Measurements from ENCODE around the gene CPB1.
"Not testable (repeated sequence)": the region's sequence is repeated elsewhere in the genome, so short reads cannot be mapped to it uniquely, and the experiment has no call there.

The CPB1 gene

DNA sequence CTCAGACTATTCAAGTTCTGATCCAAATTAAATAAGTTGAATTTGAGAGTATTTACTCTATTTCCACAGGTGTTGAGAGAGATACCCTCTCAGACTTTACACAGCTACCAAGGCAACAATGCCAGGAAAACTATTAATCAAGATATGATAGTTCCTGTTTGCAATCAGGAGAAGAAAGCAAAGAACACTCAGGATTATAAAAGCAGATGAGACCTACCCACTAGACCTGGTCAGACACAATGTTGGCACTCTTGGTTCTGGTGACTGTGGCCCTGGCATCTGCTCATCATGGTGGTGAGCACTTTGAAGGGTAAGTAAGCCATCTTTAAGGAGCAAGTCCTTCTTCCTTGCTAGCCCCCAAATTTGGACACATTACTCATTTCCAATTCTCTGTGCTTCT is at the start of gene CPB1:
TSS of gene CPB1 (plus strand) at position 227 of the 400 bp plus-strand sequence. CDS start at position 240, 13 bp downstream.
- Mint-ChIP-seq H3K27ac (no peak within 1 kb of the TSS), H3K4me3 (no peak within 1 kb of the TSS), H3K4me1 (ENCODE audit: low read depth) (no peaks in the 10 kb centered on the region), H3K27me3 (peaks cover 3% of the 10 kb centered on the region), H3K36me3 (ENCODE audit: low read depth) (no peaks in the 10 kb centered on the region), H3K9me3 (no peaks in the 10 kb centered on the region)

DNA sequence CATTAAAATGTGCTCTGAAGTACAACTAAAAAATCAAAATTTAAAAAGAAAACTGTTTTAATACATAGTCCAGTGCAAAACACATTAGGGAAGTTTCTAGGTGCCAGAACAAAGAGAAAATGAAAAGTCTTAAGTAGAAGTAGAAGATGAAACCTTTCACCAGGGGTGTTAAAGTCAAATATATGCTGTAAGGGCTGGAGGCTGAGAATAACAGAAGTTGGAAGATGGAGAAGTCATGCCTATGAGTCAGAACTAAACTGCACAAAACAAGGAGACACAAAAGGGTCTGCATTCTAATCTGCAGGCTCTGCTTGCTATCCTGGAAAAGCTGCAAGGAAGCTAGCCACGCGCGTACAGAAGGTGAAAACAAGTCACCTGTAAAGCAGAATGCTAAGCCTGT is 48.7 kb upstream of the CPB1 start:
- Mint-ChIP-seq H3K4me1 (ENCODE audit: low read depth) (no peaks in the 10 kb centered on the region), H3K9me3 (no peaks in the 10 kb centered on the region), H3K36me3 (ENCODE audit: low read depth) (no peaks in the 10 kb centered on the region), H3K27me3 (no peaks in the 10 kb centered on the region), H3K4me3 (no peak overlapping the region), H3K27ac (no peak overlapping the region)

DNA sequence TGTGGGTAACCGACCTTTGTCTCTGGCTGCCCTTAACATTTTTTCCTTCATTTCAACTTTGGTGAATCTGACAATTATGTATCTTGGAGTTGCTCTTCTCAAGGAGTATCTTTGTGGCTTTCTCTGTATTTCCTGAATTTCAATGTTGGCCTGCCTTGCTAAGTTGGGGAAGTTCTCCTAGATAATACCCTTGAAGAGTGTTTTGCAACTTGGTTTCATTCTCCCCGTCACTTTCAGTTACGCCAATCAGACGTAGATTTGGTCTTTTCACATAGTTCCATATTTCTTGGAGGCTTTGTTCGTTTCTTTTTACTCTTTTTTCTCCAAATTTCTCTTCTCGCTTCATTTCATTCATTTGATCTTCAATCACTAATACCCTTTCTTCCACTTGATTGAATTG is 42.6 kb upstream of the CPB1 start:
- H3K27ac Mint-ChIP-seq; H3K36me3 Mint-ChIP-seq (ENCODE audit: low read depth); H3K4me1 Mint-ChIP-seq (ENCODE audit: low read depth); H3K27me3 Mint-ChIP-seq; H3K9me3 Mint-ChIP-seq; H3K4me3 Mint-ChIP-seq: not testable (repeated sequence)

DNA sequence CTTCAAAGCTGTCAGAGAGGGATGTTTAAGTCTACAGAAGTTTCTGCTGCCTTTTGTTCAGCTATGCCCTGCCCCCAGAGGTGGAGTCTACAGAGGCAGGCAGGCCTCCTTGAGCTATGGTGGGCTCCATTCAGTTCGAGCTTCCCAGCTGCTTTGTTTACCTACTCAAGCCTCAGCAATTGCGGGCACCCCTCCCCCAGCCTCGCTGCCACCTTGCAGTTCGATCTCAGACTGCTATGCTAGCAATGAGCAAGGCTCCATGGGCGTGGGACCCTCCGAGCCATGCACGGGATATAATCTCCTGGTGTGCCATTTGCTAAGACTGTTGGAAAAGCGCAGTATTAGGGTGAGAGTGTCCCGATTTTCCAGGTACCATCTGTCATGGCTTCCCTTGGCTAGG is 41.5 kb upstream of the CPB1 start:
- H3K4me1 Mint-ChIP-seq (ENCODE audit: low read depth); H3K4me3 Mint-ChIP-seq; H3K36me3 Mint-ChIP-seq (ENCODE audit: low read depth); H3K27me3 Mint-ChIP-seq; H3K27ac Mint-ChIP-seq; H3K9me3 Mint-ChIP-seq: not testable (repeated sequence)

DNA sequence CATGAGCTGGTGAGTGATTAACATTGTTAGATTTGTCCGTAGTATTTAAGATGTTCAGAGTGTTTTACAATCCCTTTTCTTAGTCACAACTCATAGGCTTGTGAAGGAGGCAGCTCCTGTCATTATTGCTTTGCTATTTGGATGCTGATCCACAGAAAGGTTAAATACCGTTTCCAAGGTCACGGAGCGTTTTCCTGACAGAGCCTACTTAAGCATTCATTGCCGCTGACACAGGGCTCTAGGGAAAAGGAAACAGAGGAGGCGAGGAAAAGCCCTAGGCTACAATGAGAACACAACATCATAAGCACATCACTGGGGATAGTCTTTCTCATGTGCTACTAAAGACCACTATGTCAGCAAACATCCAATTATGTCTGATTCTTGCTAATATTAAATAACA is 38.5 kb upstream of the CPB1 start:
- H3K4me1 Mint-ChIP-seq (ENCODE audit: low read depth), result no peaks in the 10 kb centered on the region
- no peak overlapping the region for H3K4me3 Mint-ChIP-seq
- H3K27me3 Mint-ChIP-seq, result no peaks in the 10 kb centered on the region
- H3K9me3 Mint-ChIP-seq, result no peaks in the 10 kb centered on the region
- H3K36me3 Mint-ChIP-seq (ENCODE audit: low read depth), result no peaks in the 10 kb centered on the region
- no peak overlapping the region for H3K27ac Mint-ChIP-seq

DNA sequence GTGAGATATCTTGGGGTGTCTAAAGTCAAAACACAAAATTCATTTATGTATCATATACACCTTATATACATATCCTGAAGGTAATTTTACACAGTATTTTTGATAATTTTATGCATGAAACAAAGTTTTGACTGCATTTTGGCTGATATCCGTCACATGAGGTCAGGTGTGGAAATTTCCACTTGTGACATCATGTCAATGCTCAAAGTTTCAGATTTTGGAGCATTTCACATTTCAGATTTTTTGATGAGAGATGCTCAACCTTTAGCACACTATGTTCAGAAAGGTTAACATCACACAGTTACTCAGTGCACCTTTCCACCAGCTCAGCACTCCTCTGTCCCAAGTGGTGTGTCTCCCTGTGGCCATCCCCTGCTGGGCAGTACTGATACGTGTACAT is 37.7 kb upstream of the CPB1 start:
- no peaks in the 10 kb centered on the region for H3K27me3 Mint-ChIP-seq
- H3K4me3 Mint-ChIP-seq, result no peak overlapping the region
- no peaks in the 10 kb centered on the region for H3K4me1 Mint-ChIP-seq (ENCODE audit: low read depth)
- H3K27ac Mint-ChIP-seq, result no peak overlapping the region
- no peaks in the 10 kb centered on the region for H3K9me3 Mint-ChIP-seq
- H3K36me3 Mint-ChIP-seq (ENCODE audit: low read depth), result no peaks in the 10 kb centered on the region

DNA sequence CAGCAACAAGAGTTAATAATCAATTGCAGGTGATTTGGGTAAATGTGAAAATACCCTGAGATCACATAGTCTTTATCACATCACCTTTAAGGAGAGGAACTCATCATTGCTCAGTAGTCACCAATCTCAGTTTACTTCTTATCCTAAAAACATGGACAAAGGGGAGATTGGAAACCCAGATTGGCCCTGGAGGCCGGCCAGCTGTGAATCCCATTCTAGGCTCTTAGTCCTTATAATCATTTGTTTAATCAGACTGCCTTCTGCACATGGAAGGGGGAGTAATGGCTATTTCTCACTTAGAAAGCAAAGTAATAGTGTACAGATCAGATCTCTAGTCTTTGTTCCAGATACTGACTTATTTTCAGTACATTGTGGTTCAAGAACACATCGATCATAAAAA is 37.2 kb upstream of the CPB1 start:
- H3K27ac Mint-ChIP-seq, result no peak overlapping the region

DNA sequence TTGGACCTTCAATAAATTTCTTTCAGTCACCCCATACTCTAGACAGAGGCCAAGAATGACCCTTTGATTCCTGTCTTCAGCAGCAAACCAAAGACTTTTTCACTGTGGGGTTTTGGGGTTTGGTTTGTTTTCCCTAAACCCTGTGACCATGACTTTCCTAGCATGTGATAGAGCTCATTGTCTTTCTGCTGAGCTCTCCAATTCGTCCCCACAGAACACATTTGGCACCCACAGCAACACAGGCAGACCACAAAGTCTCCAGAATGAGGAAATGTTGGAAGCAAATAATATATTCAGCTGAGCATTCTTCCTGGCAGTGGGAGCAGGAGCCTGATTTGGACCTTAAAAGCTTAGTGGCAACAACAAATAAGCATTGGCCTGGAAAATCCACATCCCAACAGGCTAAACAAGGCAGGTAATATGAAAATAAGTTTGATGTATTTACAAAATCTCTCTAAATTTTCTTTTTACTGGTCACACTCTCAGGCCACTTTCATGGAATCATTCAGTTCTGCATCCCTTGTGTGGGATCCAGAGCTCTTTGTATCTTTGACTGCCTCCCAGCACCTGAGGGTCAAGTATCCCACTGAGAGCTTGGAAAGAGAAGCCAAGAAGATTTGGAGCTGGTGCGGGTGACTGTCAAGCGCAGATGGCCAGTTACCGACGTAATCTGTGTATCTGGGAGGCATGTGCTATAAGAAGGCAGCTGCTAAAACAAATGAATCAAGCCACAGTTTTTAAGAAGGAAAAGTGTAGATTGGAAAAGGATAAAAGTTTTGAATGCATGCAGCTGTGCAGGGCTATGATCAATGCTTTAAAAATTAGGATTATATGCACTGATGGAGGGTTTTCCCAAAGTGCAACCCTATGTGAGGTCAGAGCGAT is 36.5 kb upstream of the CPB1 start:
- Mint-ChIP-seq H3K27ac (no peak overlapping the region), H3K27me3 (no peaks in the 10 kb centered on the region), H3K36me3 (ENCODE audit: low read depth) (no peaks in the 10 kb centered on the region), H3K4me1 (ENCODE audit: low read depth) (no peaks in the 10 kb centered on the region), H3K9me3 (no peaks in the 10 kb centered on the region), H3K4me3 (no peak overlapping the region)

More for the DNA sequence above, 37.2 kb upstream of the CPB1 start:
- H3K9me3 Mint-ChIP-seq, result no peaks in the 10 kb centered on the region
- no peak overlapping the region for H3K4me3 Mint-ChIP-seq
- no peaks in the 10 kb centered on the region for H3K27me3 Mint-ChIP-seq
- H3K36me3 Mint-ChIP-seq (ENCODE audit: low read depth), result no peaks in the 10 kb centered on the region
- H3K4me1 Mint-ChIP-seq (ENCODE audit: low read depth), result no peaks in the 10 kb centered on the region

DNA sequence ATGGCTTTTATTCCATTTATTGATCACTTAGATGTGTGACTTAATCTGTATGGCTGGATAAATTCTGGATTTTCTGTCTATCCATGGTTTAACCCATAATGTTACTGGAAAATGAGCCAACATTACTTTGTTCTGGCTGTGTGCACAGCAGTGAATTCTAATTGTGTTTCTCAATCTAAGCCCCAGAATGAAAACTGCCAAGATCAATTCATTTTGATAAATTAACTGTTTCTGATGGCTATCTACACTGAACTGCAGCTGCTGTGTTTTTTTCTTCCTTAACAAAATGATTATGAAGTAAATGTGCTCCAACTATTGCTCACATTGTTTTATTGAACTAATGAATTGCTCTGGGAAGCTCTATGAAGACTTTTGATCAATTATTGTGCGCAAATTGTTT is 35.7 kb upstream of the CPB1 start:
- Mint-ChIP-seq H3K36me3 (ENCODE audit: low read depth) (no peaks in the 10 kb centered on the region), H3K4me1 (ENCODE audit: low read depth) (no peaks in the 10 kb centered on the region), H3K27me3 (no peaks in the 10 kb centered on the region), H3K27ac (no peak overlapping the region), H3K4me3 (no peak overlapping the region), H3K9me3 (no peaks in the 10 kb centered on the region)

DNA sequence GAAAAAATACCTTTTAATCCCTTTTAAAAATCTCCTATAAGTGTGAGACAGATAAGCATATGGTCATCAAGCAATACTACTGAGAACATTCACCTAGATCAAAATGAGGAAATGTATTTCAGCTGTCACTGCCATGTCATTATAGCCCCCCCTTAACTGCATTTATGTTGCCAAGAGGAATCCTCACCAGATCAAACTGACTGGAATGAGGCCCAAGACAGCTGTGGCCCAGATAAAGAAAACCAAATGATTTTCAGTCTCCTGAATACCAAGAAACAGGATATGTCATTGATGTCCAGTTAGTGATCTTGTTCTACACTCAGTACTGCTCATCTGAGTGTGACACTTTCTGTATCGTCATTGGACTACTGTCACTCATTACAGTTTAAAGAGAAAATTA is 35.1 kb upstream of the CPB1 start:
- no peak overlapping the region for H3K4me3 Mint-ChIP-seq
- no peaks in the 10 kb centered on the region for H3K4me1 Mint-ChIP-seq (ENCODE audit: low read depth)
- no peak overlapping the region for H3K27ac Mint-ChIP-seq
- H3K36me3 Mint-ChIP-seq (ENCODE audit: low read depth), result no peaks in the 10 kb centered on the region
- H3K27me3 Mint-ChIP-seq, result no peaks in the 10 kb centered on the region
- H3K9me3 Mint-ChIP-seq, result no peaks in the 10 kb centered on the region

DNA sequence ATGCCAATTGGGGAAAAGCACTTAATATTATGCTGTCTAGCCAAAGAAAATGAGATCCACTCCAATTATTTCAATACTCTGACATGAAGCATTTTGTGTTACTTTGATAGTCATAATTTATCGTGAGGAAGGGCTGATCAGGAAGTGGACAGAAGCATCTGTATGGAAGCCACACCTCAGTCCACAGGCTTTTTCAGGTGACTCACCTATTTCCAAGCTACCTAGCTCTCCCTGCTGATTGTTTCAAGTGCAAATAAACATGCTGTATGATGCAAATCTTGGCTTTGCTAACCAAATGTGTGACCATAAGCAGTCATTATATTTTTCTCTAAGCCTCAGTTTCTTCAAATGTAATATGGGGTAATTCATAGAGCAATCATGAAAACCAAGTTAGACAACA is 30.8 kb upstream of the CPB1 start:
- H3K36me3 Mint-ChIP-seq (ENCODE audit: low read depth), result no peaks in the 10 kb centered on the region
- H3K9me3 Mint-ChIP-seq, result peaks cover 7% of the 10 kb centered on the region
- H3K4me3 Mint-ChIP-seq, result no peak overlapping the region
- no peaks in the 10 kb centered on the region for H3K4me1 Mint-ChIP-seq (ENCODE audit: low read depth)
- H3K27ac Mint-ChIP-seq, result no peak overlapping the region
- no peaks in the 10 kb centered on the region for H3K27me3 Mint-ChIP-seq

DNA sequence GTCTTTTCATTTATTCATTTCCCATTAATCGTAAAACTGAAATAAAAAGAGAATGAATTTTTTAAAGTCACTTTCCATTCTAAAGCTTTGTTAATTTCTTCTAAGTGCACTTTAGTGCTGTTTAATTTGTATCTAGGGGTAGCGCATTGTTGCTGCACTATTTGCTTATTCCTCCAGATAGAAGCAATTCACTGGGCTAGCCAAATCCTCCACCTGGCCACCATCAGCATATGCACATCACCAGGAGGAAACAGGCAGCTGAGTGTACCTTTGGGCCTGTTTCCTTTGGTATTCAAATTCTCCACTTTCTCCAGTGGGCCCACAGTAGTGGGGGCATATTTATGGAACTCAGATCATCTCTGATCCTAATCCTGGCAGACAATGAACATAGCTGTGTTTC is 29.8 kb upstream of the CPB1 start:
- Mint-ChIP-seq H3K4me3 (no peak overlapping the region), H3K4me1 (ENCODE audit: low read depth) (no peaks in the 10 kb centered on the region), H3K36me3 (ENCODE audit: low read depth) (no peaks in the 10 kb centered on the region), H3K9me3 (peaks cover 7% of the 10 kb centered on the region), H3K27me3 (no peaks in the 10 kb centered on the region), H3K27ac (no peak overlapping the region)

DNA sequence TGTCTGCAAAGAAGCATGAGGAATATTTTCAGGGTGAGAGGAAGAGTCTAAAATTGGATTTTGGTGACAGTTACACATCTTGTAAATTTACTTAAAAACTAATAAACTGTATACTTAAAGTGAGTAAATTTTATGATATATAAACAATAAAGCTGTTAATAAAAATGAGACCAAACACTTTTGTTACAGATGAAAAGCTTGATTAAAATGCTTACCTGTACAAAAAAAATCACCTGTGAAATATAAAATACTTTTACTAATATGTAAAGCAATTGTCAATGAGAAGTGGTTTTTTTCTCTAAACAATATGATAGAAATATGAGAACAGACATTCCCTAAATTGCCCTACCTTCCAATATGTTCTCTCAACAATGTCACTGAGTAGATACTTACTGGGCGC is 27.2 kb upstream of the CPB1 start:
- Mint-ChIP-seq H3K27me3 (no peaks in the 10 kb centered on the region), H3K4me1 (ENCODE audit: low read depth) (no peaks in the 10 kb centered on the region), H3K9me3 (peaks cover 7% of the 10 kb centered on the region), H3K36me3 (ENCODE audit: low read depth) (no peaks in the 10 kb centered on the region), H3K4me3 (no peak overlapping the region), H3K27ac (no peak overlapping the region)

DNA sequence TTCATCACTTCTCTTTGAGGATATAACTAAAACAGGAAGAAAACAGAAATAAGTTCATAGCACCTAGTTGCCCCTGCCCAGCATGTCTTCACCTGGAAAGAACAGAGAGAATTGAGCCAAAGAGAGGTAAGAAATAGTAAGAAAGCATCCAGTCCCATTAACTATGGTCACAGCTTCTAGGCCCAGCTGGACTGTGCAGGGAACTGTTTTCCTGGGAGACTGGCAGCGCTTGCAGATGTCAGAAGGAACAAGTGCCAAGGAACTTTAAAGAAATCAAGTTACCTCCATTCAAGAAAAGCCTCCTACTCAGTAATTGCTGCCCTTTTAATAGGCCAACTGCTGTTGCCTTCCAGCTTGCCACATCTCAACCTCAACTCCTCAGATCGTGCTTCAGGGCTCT is 17.8 kb upstream of the CPB1 start:
- Mint-ChIP-seq H3K9me3 (no peaks in the 10 kb centered on the region), H3K27ac (no peak overlapping the region), H3K27me3 (peaks cover 6% of the 10 kb centered on the region), H3K4me1 (ENCODE audit: low read depth) (no peaks in the 10 kb centered on the region), H3K36me3 (ENCODE audit: low read depth) (no peaks in the 10 kb centered on the region), H3K4me3 (no peak overlapping the region)

DNA sequence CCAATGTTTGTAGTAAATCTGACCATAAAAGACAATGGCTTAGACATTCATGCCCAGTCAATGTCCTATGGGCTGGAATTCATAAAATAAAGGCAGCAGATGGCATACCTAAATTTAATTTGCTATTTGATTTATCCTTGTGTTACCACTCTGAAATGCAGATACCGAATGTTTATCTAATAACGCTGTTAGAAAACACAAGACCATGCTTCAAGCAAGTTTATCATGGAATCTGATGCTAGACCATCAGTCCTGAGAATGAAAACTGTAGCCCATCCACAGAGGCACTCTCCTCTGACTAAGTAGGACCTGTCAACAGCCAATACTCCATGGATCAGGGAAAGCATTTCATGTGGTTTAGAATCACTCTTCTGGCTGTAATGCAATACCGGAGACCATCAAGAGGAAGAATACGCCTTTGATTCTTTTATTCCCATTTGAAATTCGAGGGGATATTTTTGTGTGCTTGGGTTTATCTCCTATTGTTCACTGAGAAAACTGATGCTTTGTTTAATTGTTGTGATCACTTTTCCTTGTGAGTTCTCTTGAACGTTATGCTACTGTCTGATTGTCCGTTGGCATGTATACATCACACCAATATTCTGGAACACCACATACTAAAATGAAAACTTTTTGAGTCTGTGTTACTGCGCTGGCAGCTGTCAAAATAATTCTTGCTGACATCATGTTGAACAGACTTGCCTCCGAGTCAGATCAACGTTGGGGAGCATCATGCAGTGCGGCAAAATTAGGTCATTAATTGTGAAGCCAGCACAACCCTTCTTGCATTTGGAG is 12.1 kb upstream of the CPB1 start:
- no peaks in the 10 kb centered on the region for H3K9me3 Mint-ChIP-seq
- H3K4me1 Mint-ChIP-seq (ENCODE audit: low read depth), result no peaks in the 10 kb centered on the region
- no peaks in the 10 kb centered on the region for H3K36me3 Mint-ChIP-seq (ENCODE audit: low read depth)
- H3K27me3 Mint-ChIP-seq, result peaks cover 11% of the 10 kb centered on the region
- no peak overlapping the region for H3K27ac Mint-ChIP-seq
- no peak overlapping the region for H3K4me3 Mint-ChIP-seq
